HCT116 (cell line): ENCODE measurements around the gene STKLD1.

ENCODE experiments used
- EZH2 ChIP-seq: fragments of 200-600 bp; sonication (generic); IDR thresholded peaks from 2 replicates; pipeline ENCODE4 v1.6.1; 2017; ENCODE audit warnings: antibody characterized with exemption, mixed run types
- EZH2phosphoT487 ChIP-seq: fragments of 200-600 bp; IDR thresholded peaks from 2 replicates; pipeline ENCODE4 v1.6.1; 2018; ENCODE audit warnings: antibody characterized with exemption, borderline replicate concordance
- POLR2A ChIP-seq: IDR thresholded peaks from 2 replicates; pipeline ENCODE4 v1.7.0; 2011; ENCODE audit warnings: borderline replicate concordance; ENCODE audit not compliant: insufficient read depth, insufficient read length; ENCODE audit errors: extremely low read depth
- REST ChIP-seq: IDR thresholded peaks from 2 replicates; pipeline ENCODE4 v1.6.1; 2012; ENCODE audit warnings: low read depth
- SIN3A ChIP-seq: IDR thresholded peaks from 2 replicates; pipeline ENCODE4 v1.6.1; 2012; ENCODE audit warnings: low read depth
- YY1 ChIP-seq: IDR thresholded peaks from 2 replicates; pipeline ENCODE4 v1.6.1; 2011; ENCODE audit warnings: low read length, low read depth, moderate library complexity, mild to moderate bottlenecking; ENCODE audit not compliant: insufficient replicate concordance; ENCODE audit errors: extremely low read depth
- TF ChIP-seq, protein P1 (sequence below), 3 experiments: fragments of 200-600 bp in 1 of 3; sonication (generic) in 1 of 3; IDR thresholded peaks in 2 of 3; conservative IDR thresholded peaks in 1 of 3; 2 replicates each; pipeline ENCODE4 v1.5.1; 2012 to 2017; ENCODE audit warnings: low read depth in 2 of 3, low read length in 2 of 3, antibody characterized with exemption in 1 of 3, borderline replicate concordance in 1 of 3, control low read depth in 1 of 3, mild to moderate bottlenecking in 1 of 3, mixed read lengths in 1 of 3, mixed run types in 1 of 3, moderate library complexity in 1 of 3; ENCODE audit not compliant: insufficient read depth in 1 of 3
- TF ChIP-seq, protein P2 (sequence below): IDR thresholded peaks from 2 replicates; pipeline ENCODE4 v1.6.1; 2012

DNA sequence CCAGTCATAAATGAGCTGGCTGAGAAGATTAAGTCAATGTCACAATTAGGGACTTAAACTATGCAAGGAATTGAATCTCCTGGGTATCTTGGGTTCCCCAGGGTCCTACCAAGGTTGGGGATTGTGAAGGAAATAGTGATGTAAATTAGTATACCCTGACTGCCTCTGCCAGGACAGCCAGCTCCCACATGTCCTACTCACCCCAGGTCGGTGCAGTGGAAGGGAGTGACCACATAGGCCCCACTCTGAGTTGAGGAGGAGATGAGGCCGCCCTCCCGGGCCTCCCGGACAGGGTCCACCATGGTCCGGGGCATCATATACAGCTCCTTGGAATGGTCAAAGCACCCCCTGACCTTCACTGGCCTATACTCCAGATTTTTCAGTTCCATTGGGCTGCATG, 22.6 kb upstream of the STKLD1 start:
- TF ChIP-seq, protein P1, sequence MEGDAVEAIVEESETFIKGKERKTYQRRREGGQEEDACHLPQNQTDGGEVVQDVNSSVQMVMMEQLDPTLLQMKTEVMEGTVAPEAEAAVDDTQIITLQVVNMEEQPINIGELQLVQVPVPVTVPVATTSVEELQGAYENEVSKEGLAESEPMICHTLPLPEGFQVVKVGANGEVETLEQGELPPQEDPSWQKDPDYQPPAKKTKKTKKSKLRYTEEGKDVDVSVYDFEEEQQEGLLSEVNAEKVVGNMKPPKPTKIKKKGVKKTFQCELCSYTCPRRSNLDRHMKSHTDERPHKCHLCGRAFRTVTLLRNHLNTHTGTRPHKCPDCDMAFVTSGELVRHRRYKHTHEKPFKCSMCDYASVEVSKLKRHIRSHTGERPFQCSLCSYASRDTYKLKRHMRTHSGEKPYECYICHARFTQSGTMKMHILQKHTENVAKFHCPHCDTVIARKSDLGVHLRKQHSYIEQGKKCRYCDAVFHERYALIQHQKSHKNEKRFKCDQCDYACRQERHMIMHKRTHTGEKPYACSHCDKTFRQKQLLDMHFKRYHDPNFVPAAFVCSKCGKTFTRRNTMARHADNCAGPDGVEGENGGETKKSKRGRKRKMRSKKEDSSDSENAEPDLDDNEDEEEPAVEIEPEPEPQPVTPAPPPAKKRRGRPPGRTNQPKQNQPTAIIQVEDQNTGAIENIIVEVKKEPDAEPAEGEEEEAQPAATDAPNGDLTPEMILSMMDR (IDR thresholded peaks at IDR 0.05 in 2 of 3, conservative IDR thresholded peaks at IDR 0.05 in 1 of 3; ENCODE audit: borderline replicate concordance in 1 of 3, insufficient read depth in 1 of 3, low read depth in 2 of 3, low read length in 2 of 3) = no peak
- TF ChIP-seq SIN3A (no peak), REST (no peak), YY1 (no peak), POLR2A (peak; percentile 3), EZH2phosphoT487 (no peak), EZH2 (no peak)
- TF ChIP-seq, protein P2, sequence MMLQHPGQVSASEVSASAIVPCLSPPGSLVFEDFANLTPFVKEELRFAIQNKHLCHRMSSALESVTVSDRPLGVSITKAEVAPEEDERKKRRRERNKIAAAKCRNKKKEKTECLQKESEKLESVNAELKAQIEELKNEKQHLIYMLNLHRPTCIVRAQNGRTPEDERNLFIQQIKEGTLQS = no peak
